ENCODE results near the gene ZSCAN5A. TPM values are rescaled to one million over a fixed set of nuclear protein-coding genes. Genes with fewer than 3 reads are reported as not detected.
"Not testable (repeated sequence)": the region's sequence is repeated elsewhere in the genome, so short reads cannot be mapped to it uniquely, and the experiment has no call there.

Gene ZSCAN5A
- total RNA-seq, 1 experiment from 2014 or later, result 13.8 TPM

- peaks cover 5% of the 10 kb centered on the region; the same call in 1 of the 2 replicates for H3K27me3 ChIP-seq (ENCODE audit: control insufficient read depth, insufficient read depth, low read length)
- intact Hi-C loops (cut with micrococcal nuclease; ENCODE audit: unreplicated experiment), result no loop called here
- in situ Hi-C loops (cut with HindIII; ENCODE audit: low pct_unique_long_range_greater_than_20kb, low sequenced_read_pairs), result no loop called here
- POLR2A ChIA-PET, result interaction anchor here (0.6 kb wide), 2 partner anchors 85 to 190 kb away, joined by 3 to 9 read pairs; no protein-coding TSS in a partner anchor
- ATAC-seq (no peak), DNase-seq (ENCODE audit: low read depth, low spot score) (no peak)
- no peaks in the 10 kb centered on the region for H3K36me3 ChIP-seq (ENCODE audit: control insufficient read depth, insufficient read depth, low read length)
- no TSS peak for BruUV-seq (replicated peaks)
- CTCF ChIA-PET, result no interaction called here
- TF ChIP-seq, protein P1, sequence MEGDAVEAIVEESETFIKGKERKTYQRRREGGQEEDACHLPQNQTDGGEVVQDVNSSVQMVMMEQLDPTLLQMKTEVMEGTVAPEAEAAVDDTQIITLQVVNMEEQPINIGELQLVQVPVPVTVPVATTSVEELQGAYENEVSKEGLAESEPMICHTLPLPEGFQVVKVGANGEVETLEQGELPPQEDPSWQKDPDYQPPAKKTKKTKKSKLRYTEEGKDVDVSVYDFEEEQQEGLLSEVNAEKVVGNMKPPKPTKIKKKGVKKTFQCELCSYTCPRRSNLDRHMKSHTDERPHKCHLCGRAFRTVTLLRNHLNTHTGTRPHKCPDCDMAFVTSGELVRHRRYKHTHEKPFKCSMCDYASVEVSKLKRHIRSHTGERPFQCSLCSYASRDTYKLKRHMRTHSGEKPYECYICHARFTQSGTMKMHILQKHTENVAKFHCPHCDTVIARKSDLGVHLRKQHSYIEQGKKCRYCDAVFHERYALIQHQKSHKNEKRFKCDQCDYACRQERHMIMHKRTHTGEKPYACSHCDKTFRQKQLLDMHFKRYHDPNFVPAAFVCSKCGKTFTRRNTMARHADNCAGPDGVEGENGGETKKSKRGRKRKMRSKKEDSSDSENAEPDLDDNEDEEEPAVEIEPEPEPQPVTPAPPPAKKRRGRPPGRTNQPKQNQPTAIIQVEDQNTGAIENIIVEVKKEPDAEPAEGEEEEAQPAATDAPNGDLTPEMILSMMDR (IDR thresholded peaks at IDR 0.05), result no peak
- no peak for TF ChIP-seq SIN3A (IDR thresholded peaks at IDR 0.05; ENCODE audit: borderline replicate concordance, insufficient read depth, low read depth, low read length)
- no peak for TF ChIP-seq TCF7L2 (IDR thresholded peaks at IDR 0.05; ENCODE audit: low read depth, low read length)
- no peak for TF ChIP-seq POLR2AphosphoS5 (IDR thresholded peaks at IDR 0.05; ENCODE audit: low read depth, low read length)
- TF ChIP-seq, protein P2, sequence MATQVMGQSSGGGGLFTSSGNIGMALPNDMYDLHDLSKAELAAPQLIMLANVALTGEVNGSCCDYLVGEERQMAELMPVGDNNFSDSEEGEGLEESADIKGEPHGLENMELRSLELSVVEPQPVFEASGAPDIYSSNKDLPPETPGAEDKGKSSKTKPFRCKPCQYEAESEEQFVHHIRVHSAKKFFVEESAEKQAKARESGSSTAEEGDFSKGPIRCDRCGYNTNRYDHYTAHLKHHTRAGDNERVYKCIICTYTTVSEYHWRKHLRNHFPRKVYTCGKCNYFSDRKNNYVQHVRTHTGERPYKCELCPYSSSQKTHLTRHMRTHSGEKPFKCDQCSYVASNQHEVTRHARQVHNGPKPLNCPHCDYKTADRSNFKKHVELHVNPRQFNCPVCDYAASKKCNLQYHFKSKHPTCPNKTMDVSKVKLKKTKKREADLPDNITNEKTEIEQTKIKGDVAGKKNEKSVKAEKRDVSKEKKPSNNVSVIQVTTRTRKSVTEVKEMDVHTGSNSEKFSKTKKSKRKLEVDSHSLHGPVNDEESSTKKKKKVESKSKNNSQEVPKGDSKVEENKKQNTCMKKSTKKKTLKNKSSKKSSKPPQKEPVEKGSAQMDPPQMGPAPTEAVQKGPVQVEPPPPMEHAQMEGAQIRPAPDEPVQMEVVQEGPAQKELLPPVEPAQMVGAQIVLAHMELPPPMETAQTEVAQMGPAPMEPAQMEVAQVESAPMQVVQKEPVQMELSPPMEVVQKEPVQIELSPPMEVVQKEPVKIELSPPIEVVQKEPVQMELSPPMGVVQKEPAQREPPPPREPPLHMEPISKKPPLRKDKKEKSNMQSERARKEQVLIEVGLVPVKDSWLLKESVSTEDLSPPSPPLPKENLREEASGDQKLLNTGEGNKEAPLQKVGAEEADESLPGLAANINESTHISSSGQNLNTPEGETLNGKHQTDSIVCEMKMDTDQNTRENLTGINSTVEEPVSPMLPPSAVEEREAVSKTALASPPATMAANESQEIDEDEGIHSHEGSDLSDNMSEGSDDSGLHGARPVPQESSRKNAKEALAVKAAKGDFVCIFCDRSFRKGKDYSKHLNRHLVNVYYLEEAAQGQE (IDR thresholded peaks at IDR 0.05; ENCODE audit: insufficient read depth in 1 of 2, low read depth in 2 of 2, low read length in 1 of 2), result no peak
- H3K4me1 ChIP-seq (ENCODE audit: control insufficient read depth, insufficient read depth, low read length), result no peaks in the 10 kb centered on the region
- no peak overlapping the region for H3K27ac ChIP-seq (ENCODE audit: low read length)
- no peak overlapping the region for H3K4me3 ChIP-seq (ENCODE audit: low read depth in 2 of 2, low read length in 2 of 2)
- peaks cover 26% of the 10 kb centered on the region; the same call in 1 of the 2 replicates for H3K9me3 ChIP-seq (ENCODE audit: control insufficient read depth, insufficient read depth, low read depth, low read length)
Measured at GRCh38 chr19:56341948-56342347, 27.3 kb upstream of the ZSCAN5A start.

DNA sequence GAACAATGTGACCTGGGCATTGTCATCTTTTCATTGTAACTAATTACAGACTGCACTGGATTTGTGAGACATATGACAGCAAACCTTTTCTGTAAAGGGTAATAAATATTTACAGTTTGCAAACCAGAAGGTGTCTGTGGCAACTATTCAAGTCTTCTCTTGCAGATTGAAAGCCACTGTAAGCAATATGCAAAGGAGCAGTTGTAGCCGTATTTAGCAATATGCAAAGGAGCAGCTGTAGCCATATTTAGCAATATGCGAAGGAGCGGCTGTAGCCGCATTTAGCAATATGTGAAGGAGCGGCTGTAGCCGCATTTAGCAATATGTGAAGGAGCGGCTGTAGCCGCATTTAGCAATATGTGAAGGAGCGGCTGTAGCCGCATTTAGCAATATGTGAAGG, 24.4 kb upstream of the ZSCAN5A start:
- CTCF ChIA-PET; BruUV-seq (replicated peaks); in situ Hi-C loops (cut with HindIII; ENCODE audit: low pct_unique_long_range_greater_than_20kb, low sequenced_read_pairs); H3K4me1 ChIP-seq (ENCODE audit: control insufficient read depth, insufficient read depth, low read length); POLR2A ChIA-PET; ATAC-seq; H3K4me3 ChIP-seq (ENCODE audit: low read depth in 2 of 2, low read length in 2 of 2); H3K27me3 ChIP-seq (ENCODE audit: control insufficient read depth, insufficient read depth, low read length); H3K27ac ChIP-seq (ENCODE audit: low read length); intact Hi-C loops (cut with micrococcal nuclease; ENCODE audit: unreplicated experiment); H3K36me3 ChIP-seq (ENCODE audit: control insufficient read depth, insufficient read depth, low read length); DNase-seq (ENCODE audit: low read depth, low spot score): not testable (repeated sequence)
- H3K9me3 ChIP-seq (ENCODE audit: control insufficient read depth, insufficient read depth, low read depth, low read length), result peaks cover 26% of the 10 kb centered on the region; the same call in 1 of the 2 replicates

GRCh38 chr19:56337077-56337476, 22.4 kb upstream of the ZSCAN5A start:
- CTCF ChIA-PET; ATAC-seq; in situ Hi-C loops (cut with HindIII; ENCODE audit: low pct_unique_long_range_greater_than_20kb, low sequenced_read_pairs); H3K36me3 ChIP-seq (ENCODE audit: control insufficient read depth, insufficient read depth, low read length); H3K27me3 ChIP-seq (ENCODE audit: control insufficient read depth, insufficient read depth, low read length); H3K4me3 ChIP-seq (ENCODE audit: low read depth in 2 of 2, low read length in 2 of 2); BruUV-seq (replicated peaks); DNase-seq (ENCODE audit: low read depth, low spot score); H3K4me1 ChIP-seq (ENCODE audit: control insufficient read depth, insufficient read depth, low read length); intact Hi-C loops (cut with micrococcal nuclease; ENCODE audit: unreplicated experiment); H3K27ac ChIP-seq (ENCODE audit: low read length): not testable (repeated sequence)
- H3K9me3 ChIP-seq (ENCODE audit: control insufficient read depth, insufficient read depth, low read depth, low read length), result peaks cover 17% of the 10 kb centered on the region; the same call in 1 of the 2 replicates
- POLR2A ChIA-PET, result interaction anchor here (0.6 kb wide), 1 partner anchor 138 kb away, joined by 5 read pairs; no protein-coding TSS in a partner anchor

DNA sequence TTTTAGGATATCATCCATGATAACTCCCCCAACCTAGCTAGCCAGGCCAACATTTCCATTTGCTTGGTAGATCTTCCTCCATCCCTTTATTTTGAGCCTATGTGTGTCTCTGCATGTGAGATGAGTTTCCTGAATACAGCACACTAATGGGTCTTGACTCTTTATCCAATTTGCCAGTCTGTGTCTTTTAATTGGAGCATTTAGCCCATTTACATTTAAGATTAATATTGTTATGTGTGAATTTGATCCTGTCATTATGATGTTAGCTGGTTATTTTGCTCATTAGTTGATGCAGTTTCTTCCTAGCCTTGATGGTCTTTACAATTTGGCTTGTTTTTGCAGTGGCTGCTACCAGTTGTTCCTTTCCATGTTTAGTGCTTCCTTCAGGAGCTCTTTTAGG, 20.7 kb upstream of the ZSCAN5A start:
- BruUV-seq (replicated peaks); POLR2A ChIA-PET; H3K4me3 ChIP-seq (ENCODE audit: low read depth in 2 of 2, low read length in 2 of 2); intact Hi-C loops (cut with micrococcal nuclease; ENCODE audit: unreplicated experiment); H3K36me3 ChIP-seq (ENCODE audit: control insufficient read depth, insufficient read depth, low read length); DNase-seq (ENCODE audit: low read depth, low spot score); in situ Hi-C loops (cut with HindIII; ENCODE audit: low pct_unique_long_range_greater_than_20kb, low sequenced_read_pairs); H3K9me3 ChIP-seq (ENCODE audit: control insufficient read depth, insufficient read depth, low read depth, low read length); H3K27ac ChIP-seq (ENCODE audit: low read length); H3K4me1 ChIP-seq (ENCODE audit: control insufficient read depth, insufficient read depth, low read length); H3K27me3 ChIP-seq (ENCODE audit: control insufficient read depth, insufficient read depth, low read length); ATAC-seq: not testable (repeated sequence)
- CTCF ChIA-PET, result interaction anchor here (2.7 kb wide), 1 partner anchor 82 kb away, joined by 128 read pairs; no protein-coding TSS in a partner anchor
